IPS-NIHi11 (cell line): ENCODE data around the gene AURKAIP1.
A peak's percentile ranks its signal among the peaks of the same experiment; 100 is the strongest.

Experiments used
- DNase-seq: peaks from one replicate; pipeline ENCODE4 v3.0.0; 2012; ENCODE audit warnings: mixed read lengths, low spot score

Gene AURKAIP1

GRCh38 chr1:1347663-1348419, 27.2 kb downstream of the AURKAIP1 start:
- DNase-seq, result peak; percentile 80

GRCh38 chr1:1347026-1347595, 27.9 kb downstream of the AURKAIP1 start:
- no peak for DNase-seq

GRCh38 chr1:1346501-1346890, 28.5 kb downstream of the AURKAIP1 start:
- DNase-seq, result no peak

GRCh38 chr1:1345860-1346500, 29.0 kb downstream of the AURKAIP1 start:
- DNase-seq, result no peak

GRCh38 chr1:1345384-1345783, 29.6 kb downstream of the AURKAIP1 start:
- no peak for DNase-seq

GRCh38 chr1:1344655-1345361, 30.2 kb downstream of the AURKAIP1 start:
- peak; percentile 72 for DNase-seq

- DNase-seq, result no peak
These were observed 31.1 kb downstream of the AURKAIP1 start for GRCh38 chr1:1343811-1344421.

- no peak for DNase-seq
These were observed 32.4 kb downstream of the AURKAIP1 start for GRCh38 chr1:1342584-1343115.

- DNase-seq, result no peak
These were observed 32.9 kb downstream of the AURKAIP1 start for GRCh38 chr1:1342061-1342562.

GRCh38 chr1:1341549-1342021, 33.4 kb downstream of the AURKAIP1 start:
- DNase-seq, result no peak

- no peak for DNase-seq
These were observed 34.0 kb downstream of the AURKAIP1 start for GRCh38 chr1:1340791-1341548.

- no peak for DNase-seq
These were observed 34.8 kb downstream of the AURKAIP1 start for GRCh38 chr1:1340185-1340584.

GRCh38 chr1:1338278-1338677, 36.7 kb downstream of the AURKAIP1 start:
- DNase-seq, result no peak

GRCh38 chr1:1337793-1338147, 37.2 kb downstream of the AURKAIP1 start:
- peak; percentile 97 for DNase-seq

- no peak for DNase-seq
These were observed 37.8 kb downstream of the AURKAIP1 start for GRCh38 chr1:1336931-1337792.

GRCh38 chr1:1336446-1336845, 38.6 kb downstream of the AURKAIP1 start:
- DNase-seq, result no peak

GRCh38 chr1:1335792-1336248, 39.2 kb downstream of the AURKAIP1 start:
- no peak for DNase-seq

GRCh38 chr1:1335283-1335682, 39.7 kb downstream of the AURKAIP1 start:
- DNase-seq, result no peak

- peak; percentile 96 for DNase-seq
These were observed 40.2 kb downstream of the AURKAIP1 start for GRCh38 chr1:1334835-1335234.
